Activated naive CD8-positive, alpha-beta T cell treated with anti-CD3 and anti-CD28 coated beads, Interleukin-2, amount 50 U/mL, for 24 hours (primary cell): Measurements from ENCODE around the gene TPM3.
A peak's percentile ranks its signal among the peaks of the same experiment; 100 is the strongest.
"Not testable (repeated sequence)": the region's sequence is repeated elsewhere in the genome, so short reads cannot be mapped to it uniquely, and the experiment has no call there.

Source experiments
- ATAC-seq: fragments of 150-1000 bp; cut with Tn5 transposase; one replicate; pipeline ENCODE4 v1.10.0; 2021
- DNase-seq: peaks from one replicate; pipeline ENCODE4 v3.0.0; 2021
- H3K27ac Mint-ChIP-seq: one replicate; pipeline ENCODE4 v1.8.0; 2021; ENCODE audit warnings: mild to moderate bottlenecking, mixed read lengths
- H3K27me3 Mint-ChIP-seq: one replicate; pipeline ENCODE4 v1.8.0; 2021; ENCODE audit warnings: mixed read lengths
- H3K36me3 Mint-ChIP-seq: one replicate; pipeline ENCODE4 v1.8.0; 2021; ENCODE audit warnings: low read depth, mixed read lengths
- H3K4me1 Mint-ChIP-seq: one replicate; pipeline ENCODE4 v1.8.0; 2021; ENCODE audit warnings: mixed read lengths
- H3K4me3 Mint-ChIP-seq: one replicate; pipeline ENCODE4 v1.8.0; 2021; ENCODE audit warnings: mild to moderate bottlenecking, moderate library complexity, mixed read lengths
- H3K9me3 Mint-ChIP-seq: one replicate; pipeline ENCODE4 v1.8.0; 2021; ENCODE audit warnings: mixed read lengths

The TPM3 gene

DNA sequence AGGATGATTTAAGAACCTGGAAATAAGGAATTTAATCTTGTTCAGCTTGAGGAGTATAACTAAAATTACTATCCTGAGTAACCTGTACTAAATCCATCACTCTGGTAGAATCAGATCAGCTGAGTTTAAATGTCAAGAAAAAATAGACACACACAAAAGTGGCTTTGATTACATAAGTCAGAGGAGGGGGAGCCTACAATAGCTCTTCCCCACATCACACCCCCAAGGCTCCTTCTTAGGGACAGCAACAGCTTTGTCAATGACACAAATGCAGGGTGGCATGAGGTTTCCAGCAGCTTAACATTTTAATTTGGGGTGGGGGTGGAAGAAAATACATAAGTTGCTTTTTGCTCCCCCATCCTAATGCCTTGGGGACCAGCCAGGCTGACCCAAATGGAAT, 24.4 kb downstream of the TPM3 start:
- no peak overlapping the region for H3K4me3 Mint-ChIP-seq
- H3K9me3 Mint-ChIP-seq, result no peaks in the 10 kb centered on the region
- ATAC-seq (no peak), DNase-seq (no peak)
- H3K27ac Mint-ChIP-seq, result peak overlapping the region; percentile 46
- H3K4me1 Mint-ChIP-seq, result peaks cover 51% of the 10 kb centered on the region
- H3K36me3 Mint-ChIP-seq, result peaks cover 85% of the 10 kb centered on the region
- no peaks in the 10 kb centered on the region for H3K27me3 Mint-ChIP-seq

DNA sequence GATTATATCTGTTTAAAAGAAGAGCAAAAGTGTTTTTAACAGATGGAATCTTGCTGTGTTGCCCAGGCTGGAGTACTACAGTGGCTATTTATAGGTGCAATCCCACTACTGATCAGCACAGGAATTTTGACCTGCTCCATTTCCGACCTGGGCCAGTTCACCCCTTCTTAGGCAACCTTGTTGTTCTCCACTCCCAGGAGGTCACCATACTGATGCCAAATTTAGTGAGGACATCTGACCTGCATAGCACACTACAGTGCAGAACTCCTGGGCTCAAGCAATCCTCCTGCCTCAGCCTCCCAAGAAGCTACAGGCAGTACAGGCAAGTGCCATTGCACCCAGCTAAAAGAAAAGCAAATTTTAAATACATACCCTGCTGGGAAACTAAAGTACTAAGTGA, 25.7 kb downstream of the TPM3 start:
- Mint-ChIP-seq H3K9me3 (no peaks in the 10 kb centered on the region), H3K27ac (no peak overlapping the region), H3K4me1 (peaks cover 41% of the 10 kb centered on the region), H3K36me3 (peaks cover 84% of the 10 kb centered on the region), H3K4me3 (no peak overlapping the region), H3K27me3 (no peaks in the 10 kb centered on the region)
- DNase-seq (no peak), ATAC-seq (no peak)

DNA sequence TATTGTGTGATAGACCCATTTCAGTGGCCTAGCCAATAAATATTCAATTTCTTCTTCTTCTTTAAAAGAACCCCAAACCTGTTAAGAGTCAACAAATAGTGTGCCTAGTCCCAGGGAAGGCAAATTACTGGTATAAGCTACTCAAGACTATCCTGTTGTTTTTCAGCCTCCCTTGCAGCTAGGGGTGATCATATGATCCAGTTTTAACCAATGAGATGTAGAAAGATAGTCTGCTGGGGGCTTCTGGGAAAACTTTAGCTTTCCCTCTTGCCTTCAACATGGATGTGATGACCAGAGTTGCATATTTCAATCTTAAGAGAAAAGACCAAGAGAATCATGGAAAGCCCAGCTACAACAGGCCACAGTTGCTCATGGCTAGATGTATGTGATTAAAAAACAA, 32.3 kb downstream of the TPM3 start:
- H3K4me3 Mint-ChIP-seq, result peak overlapping the region; percentile 64
- H3K27ac Mint-ChIP-seq, result no peak overlapping the region
- no peak for DNase-seq
- H3K9me3 Mint-ChIP-seq, result peaks cover 16% of the 10 kb centered on the region
- peaks cover 87% of the 10 kb centered on the region for H3K36me3 Mint-ChIP-seq
- H3K4me1 Mint-ChIP-seq, result peaks cover 77% of the 10 kb centered on the region
- H3K27me3 Mint-ChIP-seq, result no peaks in the 10 kb centered on the region
- ATAC-seq, result no peak

GRCh38 chr1:154158307-154159125, 33.4 kb downstream of the TPM3 start:
- Mint-ChIP-seq H3K27me3 (no peaks in the 10 kb centered on the region), H3K4me3 (peak overlapping the region; percentile 64), H3K4me1 (peaks cover 83% of the 10 kb centered on the region), H3K36me3 (peaks cover 85% of the 10 kb centered on the region), H3K9me3 (peaks cover 16% of the 10 kb centered on the region), H3K27ac (peak overlapping the region; percentile 93)
- no peak for DNase-seq
- peak; percentile 1 for ATAC-seq

DNA sequence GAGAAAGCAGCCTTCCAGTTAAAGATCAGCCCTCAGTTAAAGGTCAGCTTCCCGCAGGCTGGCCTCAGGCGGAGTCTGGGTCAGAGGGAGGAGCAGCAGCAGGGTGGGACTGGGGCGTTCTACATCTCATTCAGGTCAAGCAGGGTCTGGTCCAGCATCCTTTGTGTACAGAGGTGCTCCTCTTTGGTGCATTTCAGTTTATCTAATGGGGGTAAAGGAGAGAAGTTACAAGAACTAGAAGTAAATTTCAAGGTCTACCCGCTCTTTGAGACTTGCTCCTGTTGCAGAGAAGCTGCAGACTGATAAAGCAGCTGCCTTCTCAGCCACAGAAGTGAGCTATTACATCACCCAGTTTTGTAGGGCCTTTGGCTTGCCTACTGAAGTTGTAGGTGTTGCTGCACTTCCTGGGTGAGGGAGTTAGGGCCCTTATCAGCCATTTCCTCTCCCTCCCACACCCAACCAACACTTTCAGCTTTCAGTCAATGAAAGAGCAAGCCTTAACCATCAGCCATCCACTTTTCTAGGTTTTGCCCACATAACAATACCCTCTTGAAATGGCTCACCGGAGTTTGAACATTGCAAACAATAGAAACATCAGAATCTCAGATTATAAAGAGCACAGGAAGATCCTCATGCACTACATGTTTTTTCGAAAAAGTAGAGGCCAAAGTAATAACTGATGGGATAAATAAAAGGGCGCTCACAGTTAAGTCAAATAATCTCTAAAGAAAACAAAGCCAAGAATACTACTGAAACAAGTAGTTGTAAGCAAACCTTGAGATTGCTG, 34.2 kb downstream of the TPM3 start:
- Mint-ChIP-seq H3K36me3 (peaks cover 77% of the 10 kb centered on the region), H3K27me3 (no peaks in the 10 kb centered on the region), H3K4me1 (peaks cover 80% of the 10 kb centered on the region), H3K27ac (peak overlapping the region; percentile 93), H3K9me3 (peaks cover 16% of the 10 kb centered on the region), H3K4me3 (peak overlapping the region; percentile 64)
- ATAC-seq (peak; percentile 98), DNase-seq (peak; percentile 59)

GRCh38 chr1:154155251-154155650, 36.6 kb downstream of the TPM3 start:
- DNase-seq, result no peak
- no peak overlapping the region for H3K4me3 Mint-ChIP-seq

GRCh38 chr1:154154534-154155191, 37.2 kb downstream of the TPM3 start, which contains the start of gene NUP210L:
NUP210L (minus strand) TSS chr1:154155073.
- Mint-ChIP-seq H3K4me3 (no peak within 1 kb of the TSS), H3K4me1 (peaks cover 63% of the 10 kb centered on the region)

More at GRCh38 chr1:154155251-154155650, 36.6 kb downstream of the TPM3 start:
- no peaks in the 10 kb centered on the region for H3K27me3 Mint-ChIP-seq
- ATAC-seq, result no peak
- peak overlapping the region; percentile 56 for H3K27ac Mint-ChIP-seq
- H3K36me3 Mint-ChIP-seq, result peaks cover 53% of the 10 kb centered on the region
- H3K4me1 Mint-ChIP-seq, result peaks cover 67% of the 10 kb centered on the region
- peaks cover 12% of the 10 kb centered on the region for H3K9me3 Mint-ChIP-seq

GRCh38 chr1:154154053-154154452, 37.8 kb downstream of the TPM3 start:
- no peak overlapping the region for H3K4me3 Mint-ChIP-seq
- H3K4me1 Mint-ChIP-seq, result peaks cover 56% of the 10 kb centered on the region
- H3K9me3 Mint-ChIP-seq, result peaks cover 2% of the 10 kb centered on the region
- DNase-seq (no peak), ATAC-seq (no peak)
- peak overlapping the region; percentile 76 for H3K27ac Mint-ChIP-seq
- H3K27me3 Mint-ChIP-seq, result no peaks in the 10 kb centered on the region
- H3K36me3 Mint-ChIP-seq, result peaks cover 41% of the 10 kb centered on the region

More at GRCh38 chr1:154154534-154155191, 37.2 kb downstream of the TPM3 start, which contains the start of gene NUP210L:
- Mint-ChIP-seq H3K9me3 (peaks cover 8% of the 10 kb centered on the region), H3K27ac (peak within 1 kb of the TSS; percentile 76), H3K27me3 (no peaks in the 10 kb centered on the region), H3K36me3 (peaks cover 47% of the 10 kb centered on the region)
- DNase-seq (no peak), ATAC-seq (no peak)

DNA sequence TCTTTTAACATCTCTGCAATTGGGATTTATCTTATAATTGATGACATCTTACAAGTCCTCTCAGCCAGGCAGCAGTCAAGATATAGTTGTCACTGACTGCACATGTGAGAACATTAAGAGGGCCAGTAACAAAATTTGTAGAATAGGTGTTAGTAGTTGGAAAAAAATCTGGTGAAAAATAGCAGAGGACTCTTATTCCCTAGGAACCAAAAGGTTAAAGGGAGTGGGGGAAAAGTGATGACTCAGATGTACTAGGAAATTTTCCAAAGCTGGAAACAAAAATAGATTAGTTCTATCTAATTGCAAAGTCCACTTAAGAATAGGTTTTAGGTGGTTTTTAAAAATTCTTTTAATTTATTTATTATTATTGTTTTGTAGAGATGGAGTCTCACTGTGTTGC, 40.6 kb downstream of the TPM3 start:
- Mint-ChIP-seq H3K27me3 (no peaks in the 10 kb centered on the region), H3K9me3 (no peaks in the 10 kb centered on the region), H3K27ac (no peak overlapping the region), H3K4me1 (peaks cover 34% of the 10 kb centered on the region), H3K4me3 (no peak overlapping the region), H3K36me3 (peaks cover 18% of the 10 kb centered on the region)
- no peak for ATAC-seq
- DNase-seq, result no peak

GRCh38 chr1:154148807-154149206, 43.1 kb downstream of the TPM3 start:
- Mint-ChIP-seq H3K27me3 (no peaks in the 10 kb centered on the region), H3K4me3 (no peak overlapping the region), H3K4me1 (peaks cover 9% of the 10 kb centered on the region), H3K36me3 (peaks cover 2% of the 10 kb centered on the region), H3K9me3 (no peaks in the 10 kb centered on the region), H3K27ac (peak overlapping the region; percentile 17)
- DNase-seq, result no peak
- peak; percentile 28 for ATAC-seq

- H3K4me1 Mint-ChIP-seq, H3K36me3 Mint-ChIP-seq, H3K9me3 Mint-ChIP-seq, H3K4me3 Mint-ChIP-seq, DNase-seq, ATAC-seq, H3K27me3 Mint-ChIP-seq, H3K27ac Mint-ChIP-seq: not testable (repeated sequence)
Measured at GRCh38 chr1:154147505-154147904, 44.4 kb downstream of the TPM3 start.

DNA sequence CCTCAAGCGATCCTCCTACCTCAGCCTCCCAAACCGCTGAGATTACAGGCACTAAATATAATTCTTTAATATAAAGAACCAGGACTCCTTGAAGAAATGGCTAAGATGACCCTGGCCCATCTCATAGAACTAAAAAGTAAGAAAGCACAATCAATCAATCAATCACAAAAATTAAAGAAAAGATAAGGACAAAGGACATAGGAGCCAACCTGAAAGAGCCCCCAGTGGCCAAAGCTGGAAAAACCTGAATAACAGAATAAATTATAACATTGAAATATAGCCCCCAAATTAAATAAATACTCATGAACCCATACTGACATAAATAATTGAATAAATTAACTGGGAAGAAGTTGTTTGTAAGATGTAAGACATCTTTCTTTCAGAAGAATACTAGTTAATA, 45.9 kb downstream of the TPM3 start:
- no peaks in the 10 kb centered on the region for H3K27me3 Mint-ChIP-seq
- DNase-seq (no peak), ATAC-seq (no peak)
- H3K36me3 Mint-ChIP-seq, result no peaks in the 10 kb centered on the region
- H3K27ac Mint-ChIP-seq, result no peak overlapping the region
- no peak overlapping the region for H3K4me3 Mint-ChIP-seq
- H3K9me3 Mint-ChIP-seq, result no peaks in the 10 kb centered on the region
- H3K4me1 Mint-ChIP-seq, result peaks cover 5% of the 10 kb centered on the region

DNA sequence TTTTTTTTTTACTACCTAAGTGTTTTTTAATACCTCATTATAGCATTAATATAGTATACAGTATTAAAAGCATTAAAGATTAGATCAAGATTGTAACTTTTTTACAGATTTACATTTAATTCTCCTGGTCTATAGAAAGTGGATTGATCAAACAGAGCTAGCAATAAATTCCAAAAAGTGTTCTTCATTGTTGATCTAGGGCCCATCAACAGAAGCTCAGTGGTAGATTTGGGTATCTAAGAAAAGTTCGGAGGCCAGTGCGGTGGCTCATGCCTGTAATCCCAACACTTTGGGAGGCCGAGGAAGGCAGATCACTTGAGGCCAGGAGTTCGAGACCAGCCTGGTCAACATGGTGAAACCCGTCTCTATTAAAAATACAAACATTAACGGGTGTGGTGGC, 49.5 kb downstream of the TPM3 start:
- H3K27ac Mint-ChIP-seq, result no peak overlapping the region
- peaks cover 9% of the 10 kb centered on the region for H3K4me1 Mint-ChIP-seq
- H3K9me3 Mint-ChIP-seq, result no peaks in the 10 kb centered on the region
- H3K4me3 Mint-ChIP-seq, result no peak overlapping the region
- ATAC-seq (no peak), DNase-seq (no peak)
- H3K36me3 Mint-ChIP-seq, result no peaks in the 10 kb centered on the region
- H3K27me3 Mint-ChIP-seq, result no peaks in the 10 kb centered on the region

GRCh38 chr1:154141240-154141639, 50.7 kb downstream of the TPM3 start:
- DNase-seq (no peak), ATAC-seq (no peak)
- Mint-ChIP-seq H3K4me3 (no peak overlapping the region), H3K36me3 (no peaks in the 10 kb centered on the region), H3K9me3 (no peaks in the 10 kb centered on the region), H3K27me3 (no peaks in the 10 kb centered on the region), H3K27ac (no peak overlapping the region), H3K4me1 (peaks cover 9% of the 10 kb centered on the region)
